OCI-LY1 (cell line): ENCODE results near the gene FREM2.

ENCODE experiments used
- CTCF ChIP-seq: fragments of 200-600 bp; sonication (generic), shearing (Covaris generic); IDR thresholded peaks from 2 replicates; pipeline ENCODE4 v1.5.1; 2017; ENCODE audit warnings: mild to moderate bottlenecking, antibody characterized with exemption, low read length, moderate library complexity, mixed read lengths
- EZH2 ChIP-seq: fragments of 200-600 bp; sonication (generic), shearing (Covaris generic); IDR thresholded peaks from 2 replicates; pipeline ENCODE4 v1.8.0; 2017; ENCODE audit warnings: borderline replicate concordance, mixed run types, mild to moderate bottlenecking, antibody characterized with exemption, low read length, moderate library complexity, mixed read lengths

GRCh38 chr13:38775085-38775484, 88.2 kb downstream of the FREM2 start:
- TF ChIP-seq CTCF (no peak), EZH2 (no peak)
